ENCODE measurements around the gene YWHAE.
"Not testable (repeated sequence)": the region's sequence is repeated elsewhere in the genome, so short reads cannot be mapped to it uniquely, and the experiment has no call there.

Gene YWHAE

GRCh38 chr17:1398931-1399678 lies 917 bp downstream of the YWHAE start:
- peak overlapping the region; percentile 100 for H3K27ac Mint-ChIP-seq
- DNase-seq, result no peak
- peaks cover 25% of the 10 kb centered on the region for H3K4me1 Mint-ChIP-seq
- H3K36me3 Mint-ChIP-seq (ENCODE audit: low read depth), result peaks cover 46% of the 10 kb centered on the region
- H3K4me3 Mint-ChIP-seq, result peak overlapping the region; percentile 99
- no peaks in the 10 kb centered on the region for H3K27me3 Mint-ChIP-seq (ENCODE audit: low read depth, poor library complexity)
- peaks cover 17% of the 10 kb centered on the region for H3K9me3 Mint-ChIP-seq
- no peak for TF ChIP-seq CTCF (IDR thresholded peaks at IDR 0.05)

- no peak for TF ChIP-seq CTCF (IDR thresholded peaks at IDR 0.05)
- H3K27me3 Mint-ChIP-seq (ENCODE audit: low read depth, poor library complexity), result no peaks in the 10 kb centered on the region
- peak overlapping the region; percentile 99 for H3K4me3 Mint-ChIP-seq
Measured at GRCh38 chr17:1398028-1398427, 2.0 kb downstream of the YWHAE start.

GRCh38 chr17:1395876-1396665 lies 4.0 kb downstream of the YWHAE start:
- DNase-seq; H3K27me3 Mint-ChIP-seq (ENCODE audit: low read depth, poor library complexity); H3K9me3 Mint-ChIP-seq; H3K4me3 Mint-ChIP-seq: not testable (repeated sequence)
- peaks cover 31% of the 10 kb centered on the region for H3K4me1 Mint-ChIP-seq
- H3K36me3 Mint-ChIP-seq (ENCODE audit: low read depth), result peaks cover 60% of the 10 kb centered on the region
- peak overlapping the region; percentile 54 for H3K27ac Mint-ChIP-seq

More at GRCh38 chr17:1398028-1398427, 2.0 kb downstream of the YWHAE start:
- no peak for DNase-seq
- H3K36me3 Mint-ChIP-seq (ENCODE audit: low read depth), result peaks cover 53% of the 10 kb centered on the region
- H3K4me1 Mint-ChIP-seq, result peaks cover 33% of the 10 kb centered on the region
- H3K27ac Mint-ChIP-seq, result peak overlapping the region; percentile 100
- H3K9me3 Mint-ChIP-seq, result peaks cover 15% of the 10 kb centered on the region

- H3K9me3 Mint-ChIP-seq, result no peaks in the 10 kb centered on the region
- H3K4me1 Mint-ChIP-seq, result peaks cover 40% of the 10 kb centered on the region
- H3K27me3 Mint-ChIP-seq (ENCODE audit: low read depth, poor library complexity), result no peaks in the 10 kb centered on the region
- peaks cover 65% of the 10 kb centered on the region for H3K36me3 Mint-ChIP-seq (ENCODE audit: low read depth)
- TF ChIP-seq CTCF (IDR thresholded peaks at IDR 0.05), result no peak
- no peak for DNase-seq
- H3K27ac Mint-ChIP-seq, result no peak overlapping the region
- no peak overlapping the region for H3K4me3 Mint-ChIP-seq
Measured at GRCh38 chr17:1391577-1391976, 8.4 kb downstream of the YWHAE start.

- peak overlapping the region; percentile 77 for H3K27ac Mint-ChIP-seq
- DNase-seq, result no peak
- no peaks in the 10 kb centered on the region for H3K27me3 Mint-ChIP-seq (ENCODE audit: low read depth, poor library complexity)
- H3K4me3 Mint-ChIP-seq, result no peak overlapping the region
- H3K36me3 Mint-ChIP-seq (ENCODE audit: low read depth), result peaks cover 56% of the 10 kb centered on the region
- H3K4me1 Mint-ChIP-seq, result peaks cover 40% of the 10 kb centered on the region
- no peaks in the 10 kb centered on the region for H3K9me3 Mint-ChIP-seq
- no peak for TF ChIP-seq CTCF (IDR thresholded peaks at IDR 0.05)
Measured at GRCh38 chr17:1390432-1391367, 9.3 kb downstream of the YWHAE start.

GRCh38 chr17:1387490-1388227 lies 12.4 kb downstream of the YWHAE start:
- H3K4me3 Mint-ChIP-seq; H3K9me3 Mint-ChIP-seq; H3K27me3 Mint-ChIP-seq (ENCODE audit: low read depth, poor library complexity); DNase-seq: not testable (repeated sequence)
- H3K4me1 Mint-ChIP-seq, result peaks cover 29% of the 10 kb centered on the region
- peak overlapping the region; percentile 74 for H3K27ac Mint-ChIP-seq
- peaks cover 46% of the 10 kb centered on the region for H3K36me3 Mint-ChIP-seq (ENCODE audit: low read depth)

- Mint-ChIP-seq H3K36me3 (ENCODE audit: low read depth) (peaks cover 40% of the 10 kb centered on the region), H3K4me1 (peaks cover 26% of the 10 kb centered on the region), H3K27ac (peak overlapping the region; percentile 74)
- DNase-seq; H3K27me3 Mint-ChIP-seq (ENCODE audit: low read depth, poor library complexity); H3K4me3 Mint-ChIP-seq; H3K9me3 Mint-ChIP-seq: not testable (repeated sequence)
Measured at GRCh38 chr17:1386675-1387190, 13.3 kb downstream of the YWHAE start.
